Fibroblast of skin of back (primary cell): Measurements from ENCODE around the gene PHACTR3.

Experiments
- DNase-seq: peaks from one replicate; pipeline ENCODE4 v3.0.0-alpha.2; 2013

Gene PHACTR3

GRCh38 chr20:59756241-59756640, 151.9 kb downstream of the PHACTR3 start:
- DNase-seq, result no peak

GRCh38 chr20:59764037-59764436, 159.7 kb downstream of the PHACTR3 start:
- no peak for DNase-seq

- peak; percentile 26 for DNase-seq
These were observed 161.3 kb downstream of the PHACTR3 start for GRCh38 chr20:59765599-59766177.

GRCh38 chr20:59767656-59768055, 163.3 kb downstream of the PHACTR3 start:
- no peak for DNase-seq

- no peak for DNase-seq
These were observed 165.9 kb downstream of the PHACTR3 start for GRCh38 chr20:59770270-59770669.

GRCh38 chr20:59770851-59771250, 166.5 kb downstream of the PHACTR3 start:
- no peak for DNase-seq

GRCh38 chr20:59771506-59772372, 167.4 kb downstream of the PHACTR3 start:
- DNase-seq, result no peak

GRCh38 chr20:59772373-59772705, 168.0 kb downstream of the PHACTR3 start:
- DNase-seq, result no peak

- DNase-seq, result no peak
These were observed 168.9 kb downstream of the PHACTR3 start for GRCh38 chr20:59772931-59773913.

- DNase-seq, result no peak
These were observed 169.9 kb downstream of the PHACTR3 start for GRCh38 chr20:59774204-59774641.

GRCh38 chr20:59774921-59775686, 170.8 kb downstream of the PHACTR3 start:
- DNase-seq, result no peak

- DNase-seq, result no peak
These were observed 171.3 kb downstream of the PHACTR3 start for GRCh38 chr20:59775687-59776055.

- no peak for DNase-seq
These were observed 171.8 kb downstream of the PHACTR3 start for GRCh38 chr20:59776059-59776603.

- DNase-seq, result no peak
These were observed 172.4 kb downstream of the PHACTR3 start for GRCh38 chr20:59776626-59777330.

- no peak for DNase-seq
These were observed 173.0 kb downstream of the PHACTR3 start for GRCh38 chr20:59777331-59777725.

- DNase-seq, result no peak
These were observed 173.7 kb downstream of the PHACTR3 start for GRCh38 chr20:59777814-59778575.

GRCh38 chr20:59778615-59779200, 174.4 kb downstream of the PHACTR3 start:
- DNase-seq, result no peak

GRCh38 chr20:59779656-59780380, 175.5 kb downstream of the PHACTR3 start:
- no peak for DNase-seq

- no peak for DNase-seq
These were observed 176.3 kb downstream of the PHACTR3 start for GRCh38 chr20:59780494-59781185.
